Measurements from ENCODE around the gene KMT2A. TPM values are rescaled to one million over a fixed set of nuclear protein-coding genes. Genes with fewer than 3 reads are reported as not detected.

Gene KMT2A
- total RNA-seq, 4 donors from 2014 or later = 61.8 to 150 (median 80.1) TPM

- Histone ChIP-seq H3K9me3 (no peaks in the 10 kb centered on the region), H3K27me3 (no peaks in the 10 kb centered on the region), H3K4me1 (peaks cover 31% of the 10 kb centered on the region), H3K4me3 (no peak overlapping the region), H3K36me3 (peaks cover 12% of the 10 kb centered on the region), H3K27ac (no peak overlapping the region)
- TF ChIP-seq POLR2AphosphoS5 (IDR thresholded peaks at IDR 0.05) (no peak), POLR2A (IDR thresholded peaks at IDR 0.05) (no peak), CTCF (IDR thresholded peaks at IDR 0.05) (no peak), EP300 (IDR thresholded peaks at IDR 0.05) (no peak)
- no peak for DNase-seq (ENCODE audit: low spot score in 2 of 2)
- WGBS = 82% methylated on average over 10 of the region's 19 CpGs
These were observed 96.8 kb downstream of the KMT2A start for GRCh38 chr11:118532852-118533768.

- WGBS = 82% methylated on average over 12 of the region's 27 CpGs
- TF ChIP-seq POLR2AphosphoS5 (IDR thresholded peaks at IDR 0.05) (no peak), POLR2A (IDR thresholded peaks at IDR 0.05) (no peak), EP300 (IDR thresholded peaks at IDR 0.05) (no peak), CTCF (IDR thresholded peaks at IDR 0.05) (no peak)
- peaks cover 28% of the 10 kb centered on the region for H3K4me1 ChIP-seq
- H3K36me3 ChIP-seq = peaks cover 12% of the 10 kb centered on the region
- H3K4me3 ChIP-seq = no peak overlapping the region
- no peaks in the 10 kb centered on the region for H3K27me3 ChIP-seq
- no peak overlapping the region for H3K27ac ChIP-seq
- no peak for DNase-seq (ENCODE audit: low spot score in 2 of 2)
- no peaks in the 10 kb centered on the region for H3K9me3 ChIP-seq
These were observed 97.8 kb downstream of the KMT2A start for GRCh38 chr11:118533769-118534729.

- H3K9me3 ChIP-seq = no peaks in the 10 kb centered on the region
- H3K27me3 ChIP-seq = no peaks in the 10 kb centered on the region
- peaks cover 16% of the 10 kb centered on the region for H3K4me1 ChIP-seq
- H3K36me3 ChIP-seq = peaks cover 12% of the 10 kb centered on the region
- TF ChIP-seq CTCF (IDR thresholded peaks at IDR 0.05) (no peak), EP300 (IDR thresholded peaks at IDR 0.05) (no peak), POLR2A (IDR thresholded peaks at IDR 0.05) (no peak)
- H3K27ac ChIP-seq = no peak overlapping the region
- WGBS = 83% methylated on average over 9 of the region's 9 CpGs
- no peak overlapping the region for H3K4me3 ChIP-seq
- DNase-seq (ENCODE audit: low spot score in 2 of 2) = no peak
These were observed 99.0 kb downstream of the KMT2A start for GRCh38 chr11:118535261-118535660.

GRCh38 chr11:118536726-118537125 is 100.4 kb downstream of the KMT2A start:
- Histone ChIP-seq H3K4me3 (no peak overlapping the region), H3K36me3 (peaks cover 15% of the 10 kb centered on the region), H3K4me1 (peaks cover 3% of the 10 kb centered on the region), H3K9me3 (no peaks in the 10 kb centered on the region), H3K27ac (no peak overlapping the region), H3K27me3 (no peaks in the 10 kb centered on the region)
- no peak for TF ChIP-seq CTCF (IDR thresholded peaks at IDR 0.05)
- TF ChIP-seq EP300 (IDR thresholded peaks at IDR 0.05) = no peak
- TF ChIP-seq POLR2A (IDR thresholded peaks at IDR 0.05) = no peak
- TF ChIP-seq POLR2AphosphoS5 (IDR thresholded peaks at IDR 0.05) = no peak
- WGBS = 94% methylated on average over 5 of the region's 5 CpGs
- no peak for DNase-seq (ENCODE audit: low spot score in 2 of 2)

Measured in suprapubic skin (tissue), 4 donors.